A673 (cell line): Measurements from ENCODE around the gene CRACR2A. TPM values are rescaled to one million over a fixed set of nuclear protein-coding genes. Genes with fewer than 3 reads are reported as not detected.

Experiments
- BruUV-seq: library from RNA; stranded (reverse); fragments of 400-500 nt; replicated peaks from 2 replicates; lab custom pipeline; 2021; lab: Mats Ljungman, UMichigan
- CTCF ChIA-PET: fragments of 300-600 bp; sonication (Branson Sonifier 250); formaldehyde crosslinking; loops from one replicate; lab custom pipeline; 2022; ENCODE audit warnings: antibody characterized with exemption; lab: Charles Lee
- POLR2A ChIA-PET: fragments of 300-600 bp; sonication (Branson Sonifier 250); formaldehyde crosslinking; loops from one replicate; lab custom pipeline; 2022; ENCODE audit warnings: antibody characterized with exemption; ENCODE audit not compliant: low non-redundant PET; lab: Charles Lee
- DNase-seq: peaks from one replicate; pipeline ENCODE4 v3.0.0-alpha.2; 2015; ENCODE audit warnings: low spot score
- H3K27ac ChIP-seq: fragments of 200-600 bp; sonication (generic); 2 replicates; pipeline ENCODE4 v1.5.1; 2016; ENCODE audit warnings: mixed run types, low read depth, mild to moderate bottlenecking, mixed read lengths, antibody characterized with exemption, low read length; ENCODE audit not compliant: poor library complexity, severe bottlenecking
- H3K27me3 ChIP-seq: fragments of 200-600 bp; sonication (generic); replicated peaks from 2 replicates; pipeline ENCODE4 v1.6.1; 2017; ENCODE audit warnings: mixed run types, low read depth, mild to moderate bottlenecking, mixed read lengths, antibody characterized with exemption, low read length; ENCODE audit not compliant: insufficient read depth, poor library complexity
- H3K36me3 ChIP-seq: fragments of 200-600 bp; sonication (generic); 2 replicates; pipeline ENCODE4 v1.6.1; 2016; ENCODE audit warnings: mixed run types, mild to moderate bottlenecking, mixed read lengths, antibody characterized with exemption, low read length; ENCODE audit not compliant: insufficient read depth, poor library complexity, severe bottlenecking
- H3K4me1 ChIP-seq: fragments of 200-600 bp; sonication (generic); 2 replicates; pipeline ENCODE4 v1.6.1; 2017; ENCODE audit warnings: mixed run types, mild to moderate bottlenecking, mixed read lengths, antibody characterized with exemption, low read length; ENCODE audit not compliant: insufficient read depth, poor library complexity, severe bottlenecking
- H3K4me3 ChIP-seq: fragments of 200-600 bp; sonication (generic); 2 replicates; pipeline ENCODE4 v1.5.1; 2016; ENCODE audit warnings: low read depth, mixed run types, mild to moderate bottlenecking, mixed read lengths, low read length; ENCODE audit not compliant: poor library complexity, severe bottlenecking
- H3K9me3 ChIP-seq: fragments of 200-600 bp; sonication (generic); 2 replicates; pipeline ENCODE4 v1.6.1; 2016; ENCODE audit warnings: mixed run types, low read depth, mild to moderate bottlenecking, mixed read lengths, antibody characterized with exemption, low read length; ENCODE audit not compliant: poor library complexity, severe bottlenecking
- CTCF ChIP-seq: fragments of 300-800, 200-600 bp; sonication (generic); conservative IDR thresholded peaks from 2 replicates; pipeline ENCODE4 v1.5.1; 2017; ENCODE audit warnings: low read depth, mild to moderate bottlenecking, antibody characterized with exemption, low read length, moderate library complexity, mixed read lengths
- EZH2 ChIP-seq: fragments of 200-600 bp; sonication (generic); IDR thresholded peaks from 2 replicates; pipeline ENCODE4 v1.6.1; 2017; ENCODE audit warnings: borderline replicate concordance, low read depth, mild to moderate bottlenecking, mixed read lengths, antibody characterized with exemption, low read length; ENCODE audit not compliant: poor library complexity, severe bottlenecking
- intact Hi-C: fragments of 100-400 bp; cut with micrococcal nuclease; formaldehyde crosslinking; loops from one replicate; pipeline ENCODE4 v1.10.0; 2022; ENCODE audit not compliant: unreplicated experiment
- total RNA-seq: library from RNA; stranded (reverse); gene quantifications from 2 replicates; pipeline ENCODE4 v1.2.3, GENCODE V29; 2021

CRACR2A gene
- total RNA-seq, 1 experiment from 2014 or later: 0.13 TPM

DNA sequence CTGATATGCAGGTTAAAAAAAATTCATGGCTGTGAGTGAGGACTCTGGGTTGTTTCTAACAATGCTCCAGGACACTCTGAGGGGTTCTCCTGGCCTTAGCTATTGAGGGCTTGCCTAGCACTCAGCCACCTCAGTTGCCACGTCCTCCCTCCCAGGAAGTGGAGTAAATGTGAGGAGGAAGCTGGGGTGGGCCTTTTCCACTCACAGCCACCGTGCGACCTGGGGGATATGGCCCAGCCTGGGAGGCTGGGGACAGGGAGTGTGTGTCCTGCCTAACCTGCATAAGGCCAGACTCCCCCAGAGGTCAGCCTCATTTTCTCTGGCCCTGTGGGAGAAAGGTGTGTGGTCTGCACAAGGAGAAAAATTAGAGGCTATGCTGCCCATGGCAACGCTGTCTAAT is 83.3 kb downstream of the CRACR2A start:
- POLR2A ChIA-PET: no interaction called here

DNA sequence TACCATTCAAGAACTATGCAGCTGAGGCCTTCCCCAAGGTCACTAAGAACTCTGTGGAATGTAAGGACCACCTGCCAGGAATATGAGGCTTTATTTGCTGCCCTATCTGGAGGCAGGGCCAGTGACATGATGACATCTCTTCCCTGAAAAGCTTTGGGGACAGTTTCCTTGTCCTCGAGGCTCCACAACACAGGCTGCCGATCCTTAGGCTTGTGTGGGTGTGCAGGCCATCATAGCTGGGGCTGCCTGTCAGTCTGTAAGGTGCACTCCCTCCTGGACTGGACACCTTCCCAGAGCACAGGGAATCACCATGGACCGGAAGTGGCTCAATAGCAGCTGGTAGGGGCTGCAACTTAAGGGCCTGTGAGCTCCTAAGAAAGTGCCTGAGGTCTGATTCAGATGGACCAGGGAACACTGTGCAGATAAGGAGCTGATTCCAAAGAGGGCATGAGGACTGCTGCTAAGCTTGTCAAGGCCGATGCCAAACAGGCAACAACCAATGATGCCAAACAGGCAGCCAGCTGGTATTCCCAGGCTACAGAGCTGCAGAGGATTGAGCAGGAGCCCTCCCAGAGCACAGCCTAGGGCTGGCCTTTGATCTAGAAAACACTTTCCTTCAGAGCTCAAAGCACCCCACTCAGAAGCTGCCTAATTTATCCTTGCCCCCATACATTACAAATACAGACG is 84.3 kb downstream of the CRACR2A start:
- Histone ChIP-seq H3K4me1 (no peaks in the 10 kb centered on the region), H3K36me3 (no peaks in the 10 kb centered on the region), H3K27me3 (peaks cover 55% of the 10 kb centered on the region), H3K4me3 (no peak overlapping the region), H3K9me3 (no peaks in the 10 kb centered on the region), H3K27ac (no peak overlapping the region)
- intact Hi-C loops: no loop called here
- BruUV-seq: no TSS peak
- TF ChIP-seq EZH2: no peak
- TF ChIP-seq CTCF: no peak
- ChIA-PET CTCF (no interaction called here), POLR2A (no interaction called here)
- no peak for DNase-seq

More for the DNA sequence above, 83.3 kb downstream of the CRACR2A start:
- Histone ChIP-seq H3K4me3 (no peak overlapping the region), H3K27ac (no peak overlapping the region), H3K9me3 (no peaks in the 10 kb centered on the region), H3K4me1 (no peaks in the 10 kb centered on the region), H3K36me3 (no peaks in the 10 kb centered on the region), H3K27me3 (peaks cover 58% of the 10 kb centered on the region)
- CTCF ChIA-PET: no interaction called here
- BruUV-seq: no TSS peak
- intact Hi-C loops: no loop called here
- no peak for TF ChIP-seq CTCF
- TF ChIP-seq EZH2: no peak
- DNase-seq: no peak

GRCh38 chr12:3667485-3667884 is 85.4 kb downstream of the CRACR2A start:
- no peak overlapping the region for H3K4me3 ChIP-seq
- H3K36me3 ChIP-seq: no peaks in the 10 kb centered on the region
- no peak for DNase-seq
- BruUV-seq: no TSS peak
- intact Hi-C loops: no loop called here
- CTCF ChIA-PET: no interaction called here
- no peak overlapping the region for H3K27ac ChIP-seq
- TF ChIP-seq CTCF (no peak), EZH2 (no peak)
- peaks cover 57% of the 10 kb centered on the region for H3K27me3 ChIP-seq
- POLR2A ChIA-PET: no interaction called here
- no peaks in the 10 kb centered on the region for H3K4me1 ChIP-seq
- H3K9me3 ChIP-seq: no peaks in the 10 kb centered on the region
